ENCODE data around the gene CBFA2T2.
A peak's percentile ranks its signal among the peaks of the same experiment; 100 is the strongest.

CBFA2T2 gene

DNA sequence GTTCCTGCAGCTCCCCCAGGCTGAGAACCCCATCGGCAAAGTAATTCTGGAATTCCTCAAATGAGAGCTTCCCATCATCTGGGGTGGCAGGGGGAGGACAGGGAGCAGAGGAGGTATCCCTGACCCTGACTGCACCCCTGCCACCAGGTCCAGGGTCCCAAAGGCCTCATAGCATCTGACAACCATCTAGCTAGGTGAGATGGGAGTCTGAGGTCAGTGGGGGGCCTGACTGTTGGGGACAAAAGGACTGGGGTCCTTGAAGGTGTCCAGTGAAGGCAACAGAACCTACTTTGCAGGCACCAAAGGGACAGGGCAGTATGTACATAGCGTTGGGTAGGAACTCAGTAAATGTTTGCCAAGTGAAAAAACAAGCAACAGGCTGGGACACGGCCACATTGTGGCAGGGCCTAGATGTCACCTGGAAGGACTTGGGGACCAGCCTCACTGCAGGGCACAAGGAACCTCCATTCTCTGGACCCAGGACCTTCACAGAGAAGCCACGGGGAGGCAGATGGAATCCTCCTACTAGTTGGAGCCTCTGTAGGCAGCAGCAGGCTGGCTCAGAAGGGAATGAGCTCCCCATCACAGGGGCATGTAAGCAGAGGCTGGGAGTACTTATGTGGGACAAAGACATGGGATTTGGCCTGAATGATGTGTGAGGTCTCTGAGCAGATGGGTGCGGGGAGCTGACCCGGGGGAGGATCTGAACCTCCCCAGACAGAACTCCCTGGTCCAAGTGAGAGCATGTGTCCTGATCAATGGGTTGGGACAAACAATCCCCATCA lies 181.0 kb downstream of the CBFA2T2 start:
- peak overlapping the region; percentile 23 for H3K9ac ChIP-seq (ENCODE audit: low read length)
- no peaks in the 10 kb centered on the region for H3K27me3 ChIP-seq (ENCODE audit: control insufficient read depth, insufficient read depth, low read length)
- H3K4me1 ChIP-seq (ENCODE audit: control insufficient read depth, insufficient read depth, low read length), result peaks cover 53% of the 10 kb centered on the region
- H3K9me3 ChIP-seq (ENCODE audit: control insufficient read depth, low read length), result no peaks in the 10 kb centered on the region
- no peak overlapping the region for H3K4me3 ChIP-seq (ENCODE audit: low read length)
- peaks cover 8% of the 10 kb centered on the region for H3K36me3 ChIP-seq (ENCODE audit: control insufficient read depth, insufficient read depth, low read length)

DNA sequence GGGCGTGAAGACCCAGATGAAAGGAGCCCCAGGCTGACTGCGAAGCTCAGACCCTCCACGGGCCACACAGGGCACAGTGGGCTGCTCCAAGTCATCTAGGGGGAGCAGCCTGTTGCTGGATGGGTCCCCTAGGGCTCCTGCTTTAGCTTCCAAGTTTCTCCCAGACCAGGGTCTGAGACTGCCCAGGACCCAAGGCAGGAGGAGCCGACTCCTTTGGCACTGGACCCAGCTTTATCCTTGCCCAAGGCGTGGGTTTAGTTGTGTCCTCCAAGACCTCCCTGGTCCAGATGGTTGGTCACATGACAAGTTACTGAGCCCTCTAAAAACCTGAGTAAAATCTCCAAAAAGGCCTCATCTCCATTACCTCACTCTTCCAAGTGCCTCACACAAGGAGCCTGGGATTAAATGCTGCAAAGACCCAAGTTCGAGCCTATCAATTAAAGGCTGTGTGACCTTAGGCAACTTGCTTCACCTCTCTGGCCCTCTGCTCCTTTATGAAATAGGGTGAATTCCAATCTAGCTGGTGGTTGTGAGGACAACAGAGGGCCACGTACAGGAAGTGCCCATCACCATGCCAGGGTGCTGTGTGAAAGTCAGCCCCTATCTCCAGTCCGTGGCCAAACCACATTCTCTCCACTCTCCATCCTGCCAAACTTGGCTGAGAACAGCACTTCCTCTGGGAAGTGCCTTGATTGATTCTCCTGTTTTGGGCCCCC lies 181.8 kb downstream of the CBFA2T2 start:
- H3K9me3 ChIP-seq (ENCODE audit: control insufficient read depth, low read length), result no peaks in the 10 kb centered on the region
- H3K4me1 ChIP-seq (ENCODE audit: control insufficient read depth, insufficient read depth, low read length), result peaks cover 47% of the 10 kb centered on the region
- H3K4me3 ChIP-seq (ENCODE audit: low read length), result no peak overlapping the region
- no peak overlapping the region for H3K9ac ChIP-seq (ENCODE audit: low read length)
- no peaks in the 10 kb centered on the region for H3K27me3 ChIP-seq (ENCODE audit: control insufficient read depth, insufficient read depth, low read length)
- peaks cover 8% of the 10 kb centered on the region for H3K36me3 ChIP-seq (ENCODE audit: control insufficient read depth, insufficient read depth, low read length)

DNA sequence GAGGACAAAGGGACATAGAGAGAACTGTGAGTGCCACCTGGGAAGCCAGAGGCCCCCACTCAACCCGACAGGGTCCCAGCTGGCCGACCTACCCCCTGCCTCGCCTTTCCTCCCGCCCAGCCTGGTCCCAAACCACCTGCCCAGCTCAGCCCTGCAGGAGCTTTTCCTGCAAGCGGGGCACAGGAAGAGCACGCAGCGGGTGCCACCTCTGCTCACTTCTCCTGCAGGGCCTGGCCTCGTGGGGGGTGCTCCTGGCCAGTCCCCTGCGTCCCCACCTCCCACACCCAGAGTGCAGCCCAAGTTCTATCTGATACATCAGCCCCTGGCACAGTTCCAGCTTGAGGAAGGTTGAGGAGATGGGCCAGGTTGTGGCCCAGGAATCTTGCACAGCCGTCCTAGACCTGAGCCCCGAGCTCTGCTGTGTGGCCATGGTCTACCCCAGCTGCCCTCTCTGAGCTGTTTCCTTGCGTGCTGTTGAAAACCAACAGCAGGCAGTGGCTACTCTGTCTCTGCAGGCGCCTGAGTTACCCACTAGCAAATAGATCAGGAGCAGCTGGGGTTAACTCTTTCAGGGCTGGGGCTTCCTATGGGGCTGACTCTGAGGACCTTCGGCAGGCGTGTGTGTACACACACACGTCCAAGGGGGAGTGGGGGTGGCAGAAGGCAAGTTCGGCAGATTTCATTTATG lies 182.7 kb downstream of the CBFA2T2 start:
- Histone ChIP-seq H3K9me3 (ENCODE audit: control insufficient read depth, low read length) (no peaks in the 10 kb centered on the region), H3K4me3 (ENCODE audit: low read length) (no peak overlapping the region), H3K36me3 (ENCODE audit: control insufficient read depth, insufficient read depth, low read length) (peaks cover 8% of the 10 kb centered on the region), H3K27me3 (ENCODE audit: control insufficient read depth, insufficient read depth, low read length) (no peaks in the 10 kb centered on the region), H3K4me1 (ENCODE audit: control insufficient read depth, insufficient read depth, low read length) (peaks cover 47% of the 10 kb centered on the region), H3K9ac (ENCODE audit: low read length) (peak overlapping the region; percentile 82)

DNA sequence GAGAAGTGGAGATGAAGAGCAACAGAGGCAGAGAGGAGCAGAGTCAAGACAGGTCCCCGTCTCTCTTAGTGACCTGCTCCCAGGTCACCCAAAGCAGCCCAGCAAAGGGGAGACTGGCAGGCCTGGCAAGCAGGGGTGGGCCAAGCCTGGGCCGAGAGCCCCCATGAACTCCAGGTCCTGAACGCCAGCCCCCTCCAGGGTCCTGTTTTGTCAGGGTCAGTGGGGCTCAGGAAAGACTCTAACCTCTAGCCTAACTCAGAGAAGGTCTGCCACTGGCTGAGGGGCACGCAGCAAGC lies 183.2 kb downstream of the CBFA2T2 start:
- Histone ChIP-seq H3K9ac (ENCODE audit: low read length) (peak overlapping the region; percentile 82), H3K36me3 (ENCODE audit: control insufficient read depth, insufficient read depth, low read length) (peaks cover 8% of the 10 kb centered on the region), H3K27me3 (ENCODE audit: control insufficient read depth, insufficient read depth, low read length) (no peaks in the 10 kb centered on the region), H3K4me3 (ENCODE audit: low read length) (no peak overlapping the region), H3K9me3 (ENCODE audit: control insufficient read depth, low read length) (no peaks in the 10 kb centered on the region), H3K4me1 (ENCODE audit: control insufficient read depth, insufficient read depth, low read length) (peaks cover 45% of the 10 kb centered on the region)

DNA sequence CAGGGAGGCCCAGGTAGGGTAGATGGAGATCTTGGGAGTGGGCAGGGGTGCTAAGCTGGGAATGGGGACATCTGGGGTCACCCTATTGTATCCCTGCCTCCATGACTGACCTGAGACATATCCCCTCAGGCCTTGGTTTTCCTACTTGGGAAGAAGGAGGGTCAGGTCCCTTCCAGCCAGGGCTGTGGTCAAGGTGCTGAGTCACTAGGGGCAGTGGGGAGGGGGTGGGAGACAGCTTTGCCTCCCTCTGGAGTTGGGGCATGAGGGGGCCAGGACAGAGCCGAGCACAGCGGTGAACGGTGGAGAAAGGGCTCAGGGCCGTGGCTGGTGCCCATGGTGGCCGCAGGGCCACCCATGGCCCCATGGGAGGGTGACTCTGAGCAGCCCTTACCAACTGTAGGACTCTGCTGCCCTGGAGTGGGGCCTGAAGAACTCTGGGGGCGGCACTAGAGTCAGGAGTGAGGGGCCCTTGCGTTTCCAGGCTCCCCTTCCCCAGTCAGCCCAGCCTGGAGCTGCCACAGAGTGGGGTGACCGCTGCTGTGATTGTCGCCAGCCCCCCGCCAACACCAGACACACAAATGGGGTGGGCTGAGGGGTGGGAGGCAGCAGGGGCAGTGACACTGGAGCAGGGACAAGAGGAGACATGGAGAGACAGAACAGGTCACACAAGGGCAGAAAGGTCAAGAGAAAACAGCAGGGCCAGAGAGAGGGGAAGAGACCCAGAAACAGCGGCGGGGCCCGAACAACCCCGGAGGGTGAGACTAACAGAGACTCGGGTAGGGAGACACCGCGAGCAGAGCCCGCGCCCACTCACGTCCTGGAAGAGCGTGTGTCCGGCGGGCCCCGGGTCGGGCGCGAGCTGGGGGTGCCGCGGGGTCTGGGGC lies 183.8 kb downstream of the CBFA2T2 start:
- peaks cover 42% of the 10 kb centered on the region for H3K4me1 ChIP-seq (ENCODE audit: control insufficient read depth, insufficient read depth, low read length)
- H3K9ac ChIP-seq (ENCODE audit: low read length), result peak overlapping the region; percentile 82
- H3K27me3 ChIP-seq (ENCODE audit: control insufficient read depth, insufficient read depth, low read length), result no peaks in the 10 kb centered on the region
- peaks cover 8% of the 10 kb centered on the region for H3K36me3 ChIP-seq (ENCODE audit: control insufficient read depth, insufficient read depth, low read length)
- no peaks in the 10 kb centered on the region for H3K9me3 ChIP-seq (ENCODE audit: control insufficient read depth, low read length)
- H3K4me3 ChIP-seq (ENCODE audit: low read length), result peak overlapping the region; percentile 50

DNA sequence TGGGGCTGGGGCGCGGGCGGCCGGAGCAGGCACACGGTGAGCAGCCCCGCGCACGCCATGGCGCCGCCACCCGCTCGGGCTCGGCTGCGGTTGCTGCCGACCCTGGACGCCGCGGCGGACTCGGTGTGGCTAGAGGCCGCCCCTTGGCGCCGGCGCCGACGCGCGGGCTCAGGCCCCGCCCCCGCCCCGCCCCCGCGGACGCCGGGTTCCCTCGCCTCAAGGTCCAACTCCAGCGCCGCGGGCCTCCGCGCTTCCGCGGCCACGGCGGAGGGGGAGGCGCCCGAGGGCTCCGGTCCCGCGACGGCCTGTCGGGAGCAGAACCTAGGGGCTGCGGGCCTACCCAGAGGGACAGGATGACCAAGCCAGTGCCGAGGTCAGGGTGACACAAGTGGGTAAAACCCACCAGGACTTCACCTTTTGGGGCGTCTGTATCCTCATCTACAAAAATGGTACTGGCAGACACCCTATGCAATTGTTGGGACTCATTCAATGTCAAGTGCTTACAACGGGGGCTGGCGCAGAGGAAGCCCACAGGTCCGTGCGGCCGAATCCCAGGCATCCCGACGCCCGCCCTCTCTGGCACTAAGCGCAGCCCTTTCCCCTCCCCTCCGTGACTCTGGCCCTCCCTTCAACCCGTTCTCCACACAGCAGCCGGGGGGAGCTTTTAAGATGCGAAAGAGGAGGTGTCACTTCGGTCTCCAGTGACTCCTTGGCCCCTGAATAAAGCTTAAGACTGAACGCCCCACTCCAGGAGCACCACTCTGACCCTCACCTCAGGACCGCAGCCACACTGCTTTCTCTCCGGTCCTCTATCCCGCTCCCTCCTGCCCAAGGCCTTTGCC lies 184.6 kb downstream of the CBFA2T2 start, which contains the start of gene NECAB3:
Gene NECAB3, minus strand, starts transcription at position 135 of the 842 bp plus-strand sequence. Its CDS starts 76 bp downstream, at position 59.
- H3K36me3 ChIP-seq (ENCODE audit: control insufficient read depth, insufficient read depth, low read length), result peaks cover 8% of the 10 kb centered on the region
- H3K9ac ChIP-seq (ENCODE audit: low read length), result peak within 1 kb of the TSS; percentile 82
- peaks cover 42% of the 10 kb centered on the region for H3K4me1 ChIP-seq (ENCODE audit: control insufficient read depth, insufficient read depth, low read length)
- no peaks in the 10 kb centered on the region for H3K27me3 ChIP-seq (ENCODE audit: control insufficient read depth, insufficient read depth, low read length)
- H3K9me3 ChIP-seq (ENCODE audit: control insufficient read depth, low read length), result no peaks in the 10 kb centered on the region
- H3K4me3 ChIP-seq (ENCODE audit: low read length), result peak within 1 kb of the TSS; percentile 73

DNA sequence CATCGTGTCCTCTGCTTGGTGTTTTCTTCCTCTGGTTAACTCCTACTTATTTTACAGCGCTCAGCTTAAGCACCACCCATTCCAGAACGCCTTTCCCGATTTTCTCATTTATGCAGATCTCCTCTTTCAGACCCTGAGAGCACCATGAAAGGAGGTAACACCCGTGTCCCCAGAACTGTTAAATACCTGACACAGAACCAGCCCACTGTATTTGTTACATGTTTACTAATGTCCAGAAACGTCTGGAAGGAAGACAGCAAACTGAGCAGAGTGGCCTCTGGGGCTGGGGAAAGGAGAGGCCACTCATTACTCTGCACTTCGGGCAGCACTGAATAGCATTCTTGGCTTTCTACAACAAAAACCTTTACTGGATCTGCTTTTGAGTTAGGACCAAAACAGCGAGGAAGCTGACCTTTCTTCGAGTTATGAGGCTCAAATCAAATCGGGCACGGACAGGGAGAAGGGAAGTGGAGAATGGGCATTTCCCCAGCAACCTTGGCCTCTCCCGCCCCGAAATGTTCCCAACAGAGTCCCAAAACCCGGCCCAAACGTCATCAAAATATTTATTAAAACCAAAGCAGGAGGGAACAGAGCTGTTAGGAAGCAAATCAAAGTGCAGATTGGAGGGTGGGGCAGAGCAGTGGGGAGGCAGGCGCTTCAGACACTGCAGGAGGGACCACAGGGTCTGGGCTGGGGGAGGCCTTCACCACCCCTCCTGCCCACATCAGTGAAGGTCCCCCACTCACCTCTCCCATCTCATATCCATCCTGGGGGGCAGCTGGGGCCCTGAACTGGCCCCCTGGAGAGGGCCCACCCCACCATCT lies 185.5 kb downstream of the CBFA2T2 start:
- H3K9ac ChIP-seq (ENCODE audit: low read length), result peak overlapping the region; percentile 73
- peaks cover 38% of the 10 kb centered on the region for H3K4me1 ChIP-seq (ENCODE audit: control insufficient read depth, insufficient read depth, low read length)
- H3K9me3 ChIP-seq (ENCODE audit: control insufficient read depth, low read length), result no peaks in the 10 kb centered on the region
- peak overlapping the region; percentile 73 for H3K4me3 ChIP-seq (ENCODE audit: low read length)
- H3K27me3 ChIP-seq (ENCODE audit: control insufficient read depth, insufficient read depth, low read length), result no peaks in the 10 kb centered on the region
- peaks cover 8% of the 10 kb centered on the region for H3K36me3 ChIP-seq (ENCODE audit: control insufficient read depth, insufficient read depth, low read length)

DNA sequence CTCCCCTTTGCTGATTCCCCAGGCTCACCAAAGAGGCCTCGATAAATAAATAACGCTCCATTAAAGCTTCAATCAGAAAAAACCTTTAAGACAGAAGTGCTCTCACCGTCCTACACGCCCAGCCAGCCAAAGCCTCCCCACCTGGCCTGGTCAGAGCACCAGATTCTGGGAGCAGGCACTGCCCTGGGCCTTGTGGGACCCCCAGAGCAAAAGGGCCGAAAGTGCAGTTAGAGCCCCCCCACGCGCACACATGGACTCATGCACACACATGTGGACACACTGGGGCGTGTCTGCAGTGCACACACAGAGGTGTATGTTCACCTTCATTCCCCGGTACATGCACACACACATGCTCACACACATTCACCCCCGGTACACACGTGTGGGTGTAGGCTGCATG lies 186.2 kb downstream of the CBFA2T2 start:
- Histone ChIP-seq H3K4me1 (ENCODE audit: control insufficient read depth, insufficient read depth, low read length) (peaks cover 31% of the 10 kb centered on the region), H3K9me3 (ENCODE audit: control insufficient read depth, low read length) (no peaks in the 10 kb centered on the region), H3K36me3 (ENCODE audit: control insufficient read depth, insufficient read depth, low read length) (peaks cover 5% of the 10 kb centered on the region), H3K27me3 (ENCODE audit: control insufficient read depth, insufficient read depth, low read length) (no peaks in the 10 kb centered on the region), H3K4me3 (ENCODE audit: low read length) (no peak overlapping the region), H3K9ac (ENCODE audit: low read length) (peak overlapping the region; percentile 30)

DNA sequence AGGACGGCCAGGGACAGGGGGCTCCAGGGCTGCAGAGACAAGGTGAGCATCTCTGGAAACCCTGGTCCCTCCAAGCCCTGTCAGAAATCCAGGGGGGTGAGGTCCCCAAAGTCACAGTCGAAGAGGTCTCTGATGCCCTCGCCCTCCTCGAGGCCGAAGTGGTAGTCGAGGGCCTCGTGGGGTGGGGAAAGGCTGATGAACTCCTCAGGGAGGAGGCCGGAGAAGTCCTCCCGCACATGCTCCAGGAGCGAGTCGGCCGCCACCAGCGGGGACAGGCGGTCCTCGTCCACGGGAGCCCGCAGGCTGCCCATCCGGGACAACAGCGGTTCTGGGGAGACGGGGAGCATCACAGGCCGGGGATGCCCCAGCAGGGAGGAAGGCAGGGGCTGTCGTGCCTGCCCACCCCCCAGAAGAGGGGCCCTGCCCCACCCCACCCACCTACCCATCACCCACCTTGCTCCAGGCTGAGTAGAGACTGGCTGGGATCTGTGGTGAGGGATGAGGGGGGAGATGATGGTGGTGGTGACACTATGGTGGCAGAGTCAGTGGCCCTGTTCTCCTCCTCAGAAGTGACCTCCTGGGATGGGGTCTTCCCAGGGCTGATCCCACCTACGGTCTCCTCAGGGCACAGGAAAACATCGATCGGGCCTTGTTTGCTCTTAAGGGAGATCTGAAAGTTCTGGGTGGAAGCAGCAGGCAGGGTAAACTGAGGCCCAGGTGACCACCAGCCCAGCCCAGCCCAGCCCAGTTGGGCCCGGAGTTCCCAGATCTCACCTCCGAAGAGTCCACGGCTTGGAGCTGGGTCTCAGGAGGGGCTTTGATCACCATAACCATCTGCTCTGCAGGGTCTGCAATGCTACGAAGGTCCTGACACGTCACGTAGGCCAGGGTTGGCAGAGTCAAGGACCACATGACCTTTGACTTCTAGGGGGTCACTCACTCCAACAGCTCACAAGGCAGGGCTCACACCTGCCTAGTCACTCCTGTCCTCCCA lies 187.1 kb downstream of the CBFA2T2 start:
- no peaks in the 10 kb centered on the region for H3K36me3 ChIP-seq (ENCODE audit: control insufficient read depth, insufficient read depth, low read length)
- peaks cover 23% of the 10 kb centered on the region for H3K4me1 ChIP-seq (ENCODE audit: control insufficient read depth, insufficient read depth, low read length)
- no peak overlapping the region for H3K4me3 ChIP-seq (ENCODE audit: low read length)
- H3K9me3 ChIP-seq (ENCODE audit: control insufficient read depth, low read length), result no peaks in the 10 kb centered on the region
- H3K27me3 ChIP-seq (ENCODE audit: control insufficient read depth, insufficient read depth, low read length), result no peaks in the 10 kb centered on the region
- no peak overlapping the region for H3K9ac ChIP-seq (ENCODE audit: low read length)
